GM12878 (cell line): Measurements from ENCODE around the gene RCE1. TPM values are rescaled to one million over a fixed set of nuclear protein-coding genes. Genes with fewer than 3 reads are reported as not detected.

ENCODE experiments used
- CBFB ChIP-seq: IDR thresholded peaks from 2 replicates; pipeline ENCODE4 v1.6.1; 2016; ENCODE audit warnings: antibody characterized with exemption, low read depth
- CHD2 ChIP-seq: IDR thresholded peaks from 2 replicates; pipeline ENCODE4 v1.6.1; 2011; ENCODE audit warnings: low read depth, low read length, improper control_type of control experiment, borderline replicate concordance
- EGR1 ChIP-seq, 2 experiments: IDR thresholded peaks; 1 replicate in 1 of 2; 2 replicates in 1 of 2; pipeline ENCODE4 v1.6.1; 2011 to 2012; ENCODE audit warnings: low read depth in 2 of 2, low read length in 2 of 2, borderline replicate concordance in 1 of 2, mild to moderate bottlenecking in 1 of 2, moderate library complexity in 1 of 2
- EP300 ChIP-seq, 2 experiments: fragments of 150-350 bp in 1 of 2; IDR thresholded peaks; 2 replicates each; pipeline ENCODE4 v1.6.1; 2011 to 2012; ENCODE audit warnings: low read depth in 2 of 2, low read length in 2 of 2, borderline replicate concordance in 1 of 2, improper control_type of control experiment in 1 of 2, inconsistent platforms in 1 of 2; ENCODE audit not compliant: control insufficient read depth in 1 of 2
- GATAD2B ChIP-seq: fragments of 450-650 bp; conservative IDR thresholded peaks from 2 replicates; pipeline ENCODE4 v1.6.1; 2017; ENCODE audit warnings: low read depth, mild to moderate bottlenecking, moderate library complexity
- HDAC2 ChIP-seq: fragments of 200-600 bp; sonication (generic); IDR thresholded peaks from 2 replicates; pipeline ENCODE4 v1.6.1; 2017
- IRF4 ChIP-seq: IDR thresholded peaks from 2 replicates; pipeline ENCODE4 v1.6.1; 2011; ENCODE audit warnings: low read depth, low read length
- NR2C2 ChIP-seq: IDR thresholded peaks from 2 replicates; pipeline ENCODE4 v1.6.1; 2011; ENCODE audit warnings: borderline replicate concordance, low read depth; ENCODE audit not compliant: control insufficient read depth, insufficient read length
- POLR2AphosphoS2 ChIP-seq: IDR thresholded peaks from 2 replicates; pipeline ENCODE4 v1.6.1; 2011; ENCODE audit warnings: low read depth, mild to moderate bottlenecking, low read length, improper control_type of control experiment, moderate library complexity
- RELA ChIP-seq: fragments of 450-650 bp; IDR thresholded peaks from 2 replicates; pipeline ENCODE4 v1.8.0; 2014; ENCODE audit warnings: borderline replicate concordance; ENCODE audit not compliant: partially characterized antibody
- SMAD1 ChIP-seq: fragments of 450-650 bp; IDR thresholded peaks from 2 replicates; pipeline ENCODE4 v1.6.1; 2018; ENCODE audit warnings: mild to moderate bottlenecking, low read depth; ENCODE audit not compliant: partially characterized antibody
- SMARCA5 ChIP-seq: fragments of 450-650 bp; IDR thresholded peaks from 2 replicates; pipeline ENCODE4 v1.6.1; 2017; ENCODE audit warnings: mild to moderate bottlenecking
- SRF ChIP-seq, 2 experiments: IDR thresholded peaks; 2 replicates each; pipeline ENCODE4 v1.6.1; 2011; ENCODE audit warnings: low read depth in 2 of 2, low read length in 2 of 2, mild to moderate bottlenecking in 1 of 2, moderate library complexity in 1 of 2
- SUPT20H ChIP-seq: IDR thresholded peaks from 2 replicates; pipeline ENCODE4 v1.6.1; 2011; ENCODE audit warnings: low read depth, mild to moderate bottlenecking, low read length, moderate library complexity, borderline replicate concordance; ENCODE audit not compliant: control insufficient read depth
- SUZ12 ChIP-seq: fragments of 200-600 bp; sonication (generic); IDR thresholded peaks from one replicate; pipeline ENCODE4 v1.6.1; 2018; ENCODE audit warnings: antibody characterized with exemption, mild to moderate bottlenecking; ENCODE audit not compliant: unreplicated experiment
- TAF1 ChIP-seq: IDR thresholded peaks from 2 replicates; pipeline ENCODE4 v1.6.1; 2011; ENCODE audit warnings: mild to moderate bottlenecking, low read depth, low read length, borderline replicate concordance
- TARDBP ChIP-seq: IDR thresholded peaks from 2 replicates; pipeline ENCODE4 v1.6.1; 2016; ENCODE audit warnings: borderline replicate concordance
- ZNF384 ChIP-seq: IDR thresholded peaks from 2 replicates; pipeline ENCODE4 v1.6.1; 2012; ENCODE audit warnings: low read depth, mild to moderate bottlenecking, low read length, improper control_type of control experiment, borderline replicate concordance
- polyA plus RNA-seq, 11 experiments: library from polyadenylated mRNA; depleted of rRNA in 4 of 11; unstranded in 6 of 11; stranded (reverse) in 5 of 11; fragments of >200 nt; fragmentation: Nextera tagmentation in 4 of 11; fragmentation: Illumina TruSeq in 1 of 11; extraction: Ambion mirVana in 4 of 11; extraction: Trizol in 1 of 11; gene quantifications; 1 replicate in 1 of 11; 2 replicates in 10 of 11; pipeline versions ENCODE4 v1.2.1 to v1.2.3, GENCODE V29; 2011 to 2016; ENCODE audit warnings: inconsistent platforms in 2 of 11, missing spikeins in 2 of 11, low read depth in 1 of 11
- total RNA-seq, 4 experiments: library from RNA; depleted of rRNA in 3 of 4; stranded (reverse); fragments of >200 nt in 3 of 4; fragmentation: Illumina TruSeq in 1 of 4; extraction: Trizol in 1 of 4; gene quantifications; 2 replicates each; pipeline versions ENCODE4 v1.2.1 to v1.2.3, GENCODE V29; 2013 to 2021
- TF ChIP-seq, protein P1 (sequence below): IDR thresholded peaks from 2 replicates; pipeline ENCODE4 v1.6.1; 2012; ENCODE audit warnings: low read depth, low read length, improper control_type of control experiment
- TF ChIP-seq, protein P2 (sequence below): fragments of 450-650 bp; IDR thresholded peaks from 2 replicates; pipeline ENCODE4 v1.6.1; 2016; ENCODE audit warnings: mild to moderate bottlenecking
- TF ChIP-seq, protein P3 (sequence below): fragments of 450-650 bp; IDR thresholded peaks from 2 replicates; pipeline ENCODE4 v1.6.1; 2017; ENCODE audit warnings: mild to moderate bottlenecking, moderate library complexity
- TF ChIP-seq, protein P4 (sequence below): fragments of 450-650 bp; IDR thresholded peaks from 2 replicates; pipeline ENCODE4 v1.6.1; 2014; ENCODE audit warnings: mild to moderate bottlenecking

Gene RCE1
- total and polyA plus RNA-seq, 10 of the 15 experiments (the other 5 are each of a cell fraction or from before 2014, with no cell fraction given), result 0.79 to 32.9 (median 16.4) TPM

DNA sequence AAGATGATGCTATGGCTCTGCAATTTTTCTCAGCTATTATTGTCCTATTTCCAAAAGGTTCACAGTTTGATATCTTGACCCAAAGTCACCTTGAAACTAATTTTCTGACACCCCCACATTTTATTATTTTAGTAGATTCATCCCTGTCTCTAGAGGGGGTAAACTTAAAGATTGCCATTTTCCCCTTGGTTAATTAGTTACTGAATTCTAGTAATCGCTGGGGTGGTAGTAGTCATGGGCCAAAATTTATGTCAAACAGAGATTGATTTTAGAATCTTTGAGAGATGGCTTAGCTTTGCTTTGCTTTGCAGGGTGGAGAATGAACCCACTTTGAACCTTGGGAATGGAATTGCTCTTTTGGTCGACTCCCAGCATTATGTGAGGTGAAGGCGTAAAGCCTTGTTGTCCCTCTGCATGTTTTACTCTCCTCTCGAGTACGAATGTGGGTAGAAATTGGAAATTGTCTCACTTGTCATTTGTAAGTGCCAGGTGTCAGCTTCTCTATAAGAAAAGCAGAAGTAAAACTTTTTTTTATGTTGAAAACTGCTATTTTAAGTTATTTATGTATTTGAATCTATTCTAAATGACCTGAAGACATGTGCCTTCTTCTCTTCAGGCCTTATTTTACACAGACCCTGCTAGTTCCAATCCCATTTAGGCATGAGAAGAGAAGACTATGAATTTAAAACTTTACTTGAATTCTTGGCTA is 42.4 kb upstream of the RCE1 start (continued):
- TF ChIP-seq CHD2, result no peak
- TF ChIP-seq TAF1, result no peak
- TF ChIP-seq, protein P1, sequence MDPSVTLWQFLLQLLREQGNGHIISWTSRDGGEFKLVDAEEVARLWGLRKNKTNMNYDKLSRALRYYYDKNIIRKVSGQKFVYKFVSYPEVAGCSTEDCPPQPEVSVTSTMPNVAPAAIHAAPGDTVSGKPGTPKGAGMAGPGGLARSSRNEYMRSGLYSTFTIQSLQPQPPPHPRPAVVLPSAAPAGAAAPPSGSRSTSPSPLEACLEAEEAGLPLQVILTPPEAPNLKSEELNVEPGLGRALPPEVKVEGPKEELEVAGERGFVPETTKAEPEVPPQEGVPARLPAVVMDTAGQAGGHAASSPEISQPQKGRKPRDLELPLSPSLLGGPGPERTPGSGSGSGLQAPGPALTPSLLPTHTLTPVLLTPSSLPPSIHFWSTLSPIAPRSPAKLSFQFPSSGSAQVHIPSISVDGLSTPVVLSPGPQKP, result no peak
- no peak for TF ChIP-seq HDAC2
- TF ChIP-seq ZNF384, result peak; percentile 37; the same call in 1 of the 2 replicates
- no peak for TF ChIP-seq SUPT20H
- no peak for TF ChIP-seq SRF (IDR thresholded peaks at IDR 0.05; ENCODE audit: low read depth in 2 of 2, low read length in 2 of 2)
- TF ChIP-seq EP300 (IDR thresholded peaks at IDR 0.05; ENCODE audit: borderline replicate concordance in 1 of 2, control insufficient read depth in 1 of 2, low read depth in 2 of 2, low read length in 2 of 2), result 0 out of 4 replicates have a peak, but pooled peaks of 1 of the 2 experiments have one; percentile 11
- TF ChIP-seq, protein P2, sequence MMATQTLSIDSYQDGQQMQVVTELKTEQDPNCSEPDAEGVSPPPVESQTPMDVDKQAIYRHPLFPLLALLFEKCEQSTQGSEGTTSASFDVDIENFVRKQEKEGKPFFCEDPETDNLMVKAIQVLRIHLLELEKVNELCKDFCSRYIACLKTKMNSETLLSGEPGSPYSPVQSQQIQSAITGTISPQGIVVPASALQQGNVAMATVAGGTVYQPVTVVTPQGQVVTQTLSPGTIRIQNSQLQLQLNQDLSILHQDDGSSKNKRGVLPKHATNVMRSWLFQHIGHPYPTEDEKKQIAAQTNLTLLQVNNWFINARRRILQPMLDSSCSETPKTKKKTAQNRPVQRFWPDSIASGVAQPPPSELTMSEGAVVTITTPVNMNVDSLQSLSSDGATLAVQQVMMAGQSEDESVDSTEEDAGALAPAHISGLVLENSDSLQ, result peak; percentile 75
- TF ChIP-seq CBFB, result no peak
- TF ChIP-seq SMARCA5, result no peak
- no peak for TF ChIP-seq POLR2AphosphoS2
- TF ChIP-seq, protein P3, sequence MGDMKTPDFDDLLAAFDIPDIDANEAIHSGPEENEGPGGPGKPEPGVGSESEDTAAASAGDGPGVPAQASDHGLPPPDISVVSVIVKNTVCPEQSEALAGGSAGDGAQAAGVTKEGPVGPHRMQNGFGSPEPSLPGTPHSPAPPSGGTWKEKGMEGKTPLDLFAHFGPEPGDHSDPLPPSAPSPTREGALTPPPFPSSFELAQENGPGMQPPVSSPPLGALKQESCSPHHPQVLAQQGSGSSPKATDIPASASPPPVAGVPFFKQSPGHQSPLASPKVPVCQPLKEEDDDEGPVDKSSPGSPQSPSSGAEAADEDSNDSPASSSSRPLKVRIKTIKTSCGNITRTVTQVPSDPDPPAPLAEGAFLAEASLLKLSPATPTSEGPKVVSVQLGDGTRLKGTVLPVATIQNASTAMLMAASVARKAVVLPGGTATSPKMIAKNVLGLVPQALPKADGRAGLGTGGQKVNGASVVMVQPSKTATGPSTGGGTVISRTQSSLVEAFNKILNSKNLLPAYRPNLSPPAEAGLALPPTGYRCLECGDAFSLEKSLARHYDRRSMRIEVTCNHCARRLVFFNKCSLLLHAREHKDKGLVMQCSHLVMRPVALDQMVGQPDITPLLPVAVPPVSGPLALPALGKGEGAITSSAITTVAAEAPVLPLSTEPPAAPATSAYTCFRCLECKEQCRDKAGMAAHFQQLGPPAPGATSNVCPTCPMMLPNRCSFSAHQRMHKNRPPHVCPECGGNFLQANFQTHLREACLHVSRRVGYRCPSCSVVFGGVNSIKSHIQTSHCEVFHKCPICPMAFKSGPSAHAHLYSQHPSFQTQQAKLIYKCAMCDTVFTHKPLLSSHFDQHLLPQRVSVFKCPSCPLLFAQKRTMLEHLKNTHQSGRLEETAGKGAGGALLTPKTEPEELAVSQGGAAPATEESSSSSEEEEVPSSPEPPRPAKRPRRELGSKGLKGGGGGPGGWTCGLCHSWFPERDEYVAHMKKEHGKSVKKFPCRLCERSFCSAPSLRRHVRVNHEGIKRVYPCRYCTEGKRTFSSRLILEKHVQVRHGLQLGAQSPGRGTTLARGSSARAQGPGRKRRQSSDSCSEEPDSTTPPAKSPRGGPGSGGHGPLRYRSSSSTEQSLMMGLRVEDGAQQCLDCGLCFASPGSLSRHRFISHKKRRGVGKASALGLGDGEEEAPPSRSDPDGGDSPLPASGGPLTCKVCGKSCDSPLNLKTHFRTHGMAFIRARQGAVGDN, result 0 out of 2 replicates have a peak, but pooled peaks have one; percentile 38
- no peak for TF ChIP-seq SMAD1
- TF ChIP-seq, protein P4, sequence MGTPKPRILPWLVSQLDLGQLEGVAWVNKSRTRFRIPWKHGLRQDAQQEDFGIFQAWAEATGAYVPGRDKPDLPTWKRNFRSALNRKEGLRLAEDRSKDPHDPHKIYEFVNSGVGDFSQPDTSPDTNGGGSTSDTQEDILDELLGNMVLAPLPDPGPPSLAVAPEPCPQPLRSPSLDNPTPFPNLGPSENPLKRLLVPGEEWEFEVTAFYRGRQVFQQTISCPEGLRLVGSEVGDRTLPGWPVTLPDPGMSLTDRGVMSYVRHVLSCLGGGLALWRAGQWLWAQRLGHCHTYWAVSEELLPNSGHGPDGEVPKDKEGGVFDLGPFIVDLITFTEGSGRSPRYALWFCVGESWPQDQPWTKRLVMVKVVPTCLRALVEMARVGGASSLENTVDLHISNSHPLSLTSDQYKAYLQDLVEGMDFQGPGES, result no peak
- no peak for TF ChIP-seq RELA
- no peak for TF ChIP-seq TARDBP
- no peak for TF ChIP-seq SUZ12
- TF ChIP-seq NR2C2, result no peak
- 0 out of 2 replicates have a peak, but pooled peaks have one; percentile 7 for TF ChIP-seq IRF4
- TF ChIP-seq GATAD2B, result no peak
- TF ChIP-seq EGR1 (IDR thresholded peaks at IDR 0.05; ENCODE audit: borderline replicate concordance in 1 of 2, low read depth in 2 of 2, low read length in 2 of 2), result no peak
